Activated naive CD4-positive, alpha-beta T cell treated with Interleukin-2 at 50 U/mL for 16 hours (primary cell): ENCODE results near the gene MBTPS1.

Source experiments
- DNase-seq: peaks from one replicate; pipeline ENCODE4 v3.0.0-alpha.2; 2020

MBTPS1 gene

DNA sequence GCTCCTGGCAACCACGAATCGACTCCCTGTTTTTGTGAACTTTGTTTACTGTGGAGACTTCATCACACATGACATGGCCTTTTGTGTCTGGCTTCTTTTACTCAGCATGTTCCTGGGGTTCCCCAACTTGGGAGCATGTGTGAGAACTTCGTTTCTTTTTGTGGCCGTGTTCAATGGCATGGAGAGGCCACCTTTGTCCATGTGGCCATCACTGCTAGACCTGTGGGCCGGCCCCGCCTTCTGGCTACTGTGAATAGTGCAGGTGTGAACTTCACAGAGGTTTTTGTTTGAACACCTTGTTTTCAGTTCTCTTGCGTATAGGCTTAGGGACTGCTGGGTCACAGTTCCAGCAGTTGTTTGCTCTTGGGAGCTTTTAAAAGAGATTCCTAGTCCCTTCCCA, 68.5 kb downstream of the MBTPS1 start:
- DNase-seq: no peak

DNA sequence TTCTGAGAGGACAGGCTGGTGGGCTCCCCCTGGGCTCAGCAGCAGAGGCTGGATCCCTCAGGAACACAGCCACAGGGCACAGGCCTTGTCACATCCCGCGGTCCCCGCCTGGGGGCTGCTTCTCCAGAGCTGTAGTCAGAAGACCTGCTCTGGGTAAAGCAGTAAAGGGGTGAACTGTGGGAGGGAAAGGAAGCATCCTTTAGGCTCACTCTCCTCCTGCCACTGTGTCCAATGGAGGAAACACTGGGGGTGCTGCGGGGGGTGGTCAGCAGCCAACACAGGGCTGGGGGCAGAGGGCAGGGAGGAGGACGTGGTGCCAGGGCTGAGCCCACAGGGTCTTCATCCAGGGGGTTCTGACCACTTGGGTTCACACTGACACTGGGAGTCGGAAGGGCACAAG, 69.1 kb downstream of the MBTPS1 start:
- DNase-seq: no peak

DNA sequence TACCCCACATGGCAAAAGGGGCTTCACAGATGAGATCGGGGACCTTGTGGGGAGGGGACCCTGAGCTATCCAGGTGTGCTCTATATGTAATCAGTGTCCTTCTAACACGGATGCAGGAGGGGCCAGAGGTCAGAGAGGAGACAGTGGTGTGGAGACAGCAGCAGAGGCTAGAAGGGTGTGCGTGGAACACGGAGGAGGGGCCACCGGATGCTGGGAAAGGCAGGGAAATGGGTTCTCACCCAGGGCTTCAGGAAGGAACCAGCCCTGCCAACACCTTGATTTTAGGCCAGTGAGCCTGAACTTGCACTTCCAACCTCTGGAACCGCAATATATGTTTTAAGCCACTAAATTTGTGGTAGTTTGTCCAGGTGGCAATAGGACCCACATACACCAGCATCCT, 69.5 kb downstream of the MBTPS1 start:
- no peak for DNase-seq

DNA sequence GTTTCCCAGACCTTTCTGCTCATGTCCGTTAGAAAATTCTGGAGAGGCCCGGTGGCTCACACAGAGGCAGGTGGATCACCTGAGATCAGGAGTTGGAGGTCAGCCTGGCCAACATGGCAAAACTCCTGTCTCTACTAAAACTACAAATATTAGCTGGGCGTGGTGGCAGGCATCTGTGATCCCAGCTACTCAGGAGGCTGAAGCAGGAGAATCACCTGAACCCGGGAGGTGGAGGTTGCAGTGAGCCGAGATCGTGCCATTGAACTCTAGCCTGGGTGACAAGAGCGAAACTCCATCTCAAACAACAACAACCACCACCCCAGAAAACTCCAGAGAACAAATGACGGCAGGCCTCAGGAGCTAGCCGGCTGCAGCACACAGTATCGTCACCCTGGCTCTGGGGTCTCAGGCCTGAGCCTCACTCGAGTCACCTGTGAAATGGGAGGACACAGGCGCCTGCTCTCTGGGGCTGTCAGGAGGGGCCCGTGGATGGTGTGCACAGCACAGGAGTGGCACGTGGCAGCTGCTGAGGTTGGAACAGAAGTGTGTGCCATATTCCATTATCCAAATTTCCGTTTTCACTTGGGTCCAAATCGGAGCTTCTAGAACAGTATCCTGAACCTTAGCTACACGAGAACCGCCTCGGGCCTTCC, 70.8 kb downstream of the MBTPS1 start:
- DNase-seq: no peak

DNA sequence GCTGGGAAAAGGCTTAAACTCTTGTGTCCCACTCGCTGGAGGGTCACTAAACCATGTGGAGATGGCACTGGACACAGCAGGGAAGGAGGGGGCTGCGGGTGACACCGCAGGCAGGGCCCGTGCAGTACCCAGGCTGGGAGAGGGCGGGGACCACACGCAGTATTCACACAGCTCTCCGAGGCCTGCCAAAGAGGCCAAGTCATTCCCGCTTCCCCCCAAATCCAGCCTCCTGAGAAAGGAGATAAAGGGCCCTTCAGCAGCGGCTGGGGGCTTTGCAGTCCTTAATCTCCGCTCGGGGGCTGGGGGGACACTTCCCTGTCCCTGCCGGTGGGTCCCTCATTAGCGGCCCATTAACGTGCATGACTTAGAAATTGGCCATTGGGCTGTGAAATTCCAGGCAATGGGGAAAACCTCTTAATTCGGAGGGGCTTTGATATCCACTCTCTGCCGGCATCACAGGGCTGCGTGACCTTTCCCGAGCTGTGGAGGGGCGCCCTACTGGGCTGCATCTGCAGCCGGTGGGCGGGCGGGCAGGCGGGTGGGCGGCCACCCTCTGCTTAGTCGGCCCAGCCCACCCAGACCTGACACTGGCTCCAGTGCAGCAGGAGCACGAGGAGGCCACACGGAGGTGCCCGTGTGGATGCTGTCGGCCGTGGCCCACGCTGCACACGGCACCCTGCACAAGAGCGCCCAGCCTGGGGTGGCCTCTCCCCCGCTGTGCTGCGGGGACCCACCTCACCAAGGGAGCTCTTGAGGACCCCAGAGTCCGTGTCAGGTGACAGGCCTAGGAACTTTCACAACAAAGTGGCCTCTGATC, 71.5 kb downstream of the MBTPS1 start:
- no peak for DNase-seq

DNA sequence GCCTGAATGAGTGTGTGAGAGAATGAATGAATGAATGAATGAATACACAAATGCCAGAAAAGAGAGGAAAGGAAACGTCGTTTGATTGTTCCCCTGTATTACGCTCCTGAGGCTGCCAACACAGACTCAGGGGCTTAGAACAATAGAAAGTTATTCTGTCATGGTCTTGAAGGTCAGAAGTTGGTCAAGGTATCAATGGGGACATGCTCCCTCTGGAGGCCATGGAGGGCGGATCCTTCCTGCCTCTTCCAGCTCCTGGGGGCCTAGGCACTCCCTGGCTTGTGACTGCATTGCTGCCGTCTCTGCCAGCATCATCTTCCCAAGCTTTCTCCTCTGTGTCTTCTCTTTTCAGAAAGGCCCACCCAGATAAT, 72.6 kb downstream of the MBTPS1 start:
- no peak for DNase-seq

DNA sequence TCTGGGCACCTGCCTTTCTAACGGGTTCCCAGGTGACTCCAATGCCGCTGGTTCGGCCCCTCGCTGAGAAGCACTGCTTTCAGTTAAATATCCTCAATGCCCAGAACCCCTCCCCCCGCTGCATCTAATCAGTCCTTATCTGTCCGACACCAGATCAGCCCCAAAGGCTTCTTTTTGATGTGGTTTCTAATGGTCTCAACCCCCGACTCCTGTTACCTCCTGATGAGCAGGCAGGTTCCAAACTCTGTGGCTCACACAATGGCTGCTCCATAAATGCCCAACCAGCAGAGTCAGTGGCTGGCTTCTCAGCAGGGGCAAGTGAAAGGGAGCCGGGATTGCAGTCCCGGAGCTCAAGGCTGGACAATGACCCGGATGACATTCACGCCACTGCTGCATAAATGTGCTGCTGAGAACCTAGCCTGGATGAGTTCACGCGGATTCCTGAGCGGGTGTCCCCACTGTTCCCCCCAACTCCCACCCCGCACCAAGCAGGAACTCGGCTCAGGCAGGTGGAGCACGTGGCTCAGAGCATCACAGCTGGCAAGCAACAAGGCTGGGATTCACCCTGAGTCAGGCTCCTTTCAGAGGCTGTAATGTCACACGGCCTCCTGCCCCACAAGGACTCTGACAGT, 73.1 kb downstream of the MBTPS1 start:
- DNase-seq: no peak

DNA sequence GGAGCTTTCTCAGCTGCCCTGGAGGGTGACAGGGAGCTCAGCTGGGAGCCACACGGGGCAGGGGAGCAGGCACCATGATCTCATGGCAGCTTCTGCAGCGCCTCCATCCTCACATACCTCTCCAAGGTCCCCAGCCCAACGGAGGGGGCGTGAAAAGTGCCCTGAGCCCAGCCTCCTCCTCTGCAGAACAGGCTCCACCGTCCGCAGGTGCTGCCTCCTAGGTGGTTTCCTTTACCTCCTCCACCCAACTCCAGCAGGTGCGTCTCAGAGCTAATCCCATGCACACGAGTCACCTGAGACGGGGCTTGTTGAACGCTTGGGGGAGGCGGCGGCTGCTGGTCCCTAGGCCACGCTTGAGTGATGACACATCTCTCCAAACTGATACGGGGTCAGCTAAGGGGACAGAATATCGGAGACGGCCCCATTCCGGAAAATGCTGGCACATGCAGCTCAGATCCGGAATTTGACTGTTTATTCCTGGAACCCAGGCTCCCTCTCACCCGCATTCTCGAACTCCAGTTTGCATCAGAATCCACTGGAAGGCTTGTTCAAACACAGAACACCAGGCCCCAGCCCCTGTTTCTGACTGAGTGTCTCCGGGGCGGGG, 73.8 kb downstream of the MBTPS1 start:
- DNase-seq: no peak

DNA sequence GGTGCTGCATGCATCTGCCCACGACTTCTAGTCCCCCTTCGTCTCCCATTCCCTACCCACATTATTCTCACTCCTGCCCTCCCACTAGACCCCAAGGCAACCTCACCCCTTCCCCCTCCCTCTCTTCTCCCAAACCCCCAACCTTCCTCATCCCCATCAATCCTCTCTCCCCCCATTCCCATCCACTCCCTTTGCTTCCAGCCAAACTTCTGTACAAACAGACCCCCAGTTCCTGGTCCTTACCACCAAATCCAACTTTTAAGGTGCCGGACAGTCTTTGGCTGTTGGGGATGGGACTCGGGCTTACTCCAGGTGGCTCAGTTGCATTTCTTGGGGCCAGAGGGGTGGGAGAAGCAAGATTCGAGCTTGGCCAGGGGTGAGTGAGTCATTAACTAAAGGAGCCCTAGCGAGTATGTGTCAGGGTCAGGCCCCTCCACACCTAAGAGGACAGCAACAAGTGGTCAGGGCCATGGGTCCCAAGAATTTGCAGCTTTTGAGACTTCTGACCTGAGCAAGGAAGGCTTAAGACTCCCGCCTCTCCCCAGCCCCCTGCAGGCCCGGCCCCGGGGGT, 74.3 kb downstream of the MBTPS1 start, which contains the start of gene SLC38A8:
SLC38A8 (minus strand) TSS at position 488 of the 571 bp plus-strand sequence. CDS start 638 bp downstream, outside the sequence.
- no peak for DNase-seq

DNA sequence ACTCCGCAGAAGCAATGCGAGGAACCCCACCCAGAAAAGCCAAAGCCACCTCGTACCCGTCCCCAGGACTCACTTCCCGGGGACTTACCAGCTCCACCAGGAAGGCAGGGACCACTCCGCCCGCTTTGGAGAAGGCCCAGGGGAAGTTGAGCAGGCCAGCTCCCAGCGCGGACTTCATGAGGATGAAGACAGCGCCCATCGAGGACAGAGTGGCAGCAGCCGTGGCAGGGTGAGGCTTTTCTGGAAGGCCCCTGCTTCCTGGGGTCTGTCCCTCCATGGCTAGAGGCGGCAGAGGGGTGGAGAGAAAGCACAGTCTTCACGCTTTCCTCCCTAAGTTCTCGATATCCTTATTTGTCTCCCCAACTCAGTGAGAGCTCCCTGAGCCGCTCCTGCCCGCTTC, 74.9 kb downstream of the MBTPS1 start:
- DNase-seq: no peak

DNA sequence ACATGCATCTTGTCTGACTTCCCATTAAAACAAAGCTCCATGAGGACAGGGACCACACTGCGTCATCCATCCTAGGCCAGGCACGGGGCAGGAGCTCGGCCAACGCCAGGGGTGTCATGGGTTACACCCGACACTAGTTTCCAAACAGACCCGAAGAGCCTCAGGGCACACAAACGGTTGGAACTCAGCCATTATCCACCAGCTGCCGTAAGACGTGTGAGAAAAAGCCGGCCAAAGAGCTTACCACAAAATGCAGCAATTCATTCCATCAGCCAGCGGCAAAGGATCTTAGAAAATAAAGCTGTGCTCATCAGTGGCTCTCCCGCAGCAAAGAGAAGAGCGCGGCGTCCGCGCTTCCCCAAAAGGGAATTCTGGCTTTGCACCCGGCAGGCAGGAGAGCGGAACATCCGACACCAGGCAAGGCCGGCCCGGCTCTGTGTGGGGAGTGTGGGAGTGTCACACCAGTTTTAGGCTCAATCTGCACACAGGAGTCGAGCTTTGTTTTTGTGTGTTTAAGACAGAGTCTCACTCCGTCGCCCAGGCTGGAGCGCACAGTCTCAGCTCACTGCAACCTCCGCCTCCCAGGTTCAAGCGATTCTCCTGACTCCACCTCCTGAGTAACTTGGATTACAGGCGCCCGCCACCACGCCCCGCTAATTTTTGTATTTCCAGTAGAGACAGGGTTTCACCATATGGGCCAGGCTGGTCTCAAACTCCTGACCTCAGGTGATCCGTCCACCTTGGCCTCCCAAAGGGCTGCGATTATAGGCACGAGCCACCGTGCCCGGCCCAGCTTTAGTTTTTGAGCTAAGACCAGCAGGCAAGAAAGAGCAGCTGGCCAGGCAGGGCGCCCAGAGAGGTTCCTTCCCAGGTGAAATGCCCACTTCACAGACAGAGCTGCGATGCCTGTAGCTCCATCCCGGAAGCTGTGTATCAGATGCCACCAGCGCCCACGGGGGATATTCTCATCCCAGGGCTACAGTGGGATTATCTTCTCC, 75.6 kb downstream of the MBTPS1 start:
- DNase-seq: no peak

DNA sequence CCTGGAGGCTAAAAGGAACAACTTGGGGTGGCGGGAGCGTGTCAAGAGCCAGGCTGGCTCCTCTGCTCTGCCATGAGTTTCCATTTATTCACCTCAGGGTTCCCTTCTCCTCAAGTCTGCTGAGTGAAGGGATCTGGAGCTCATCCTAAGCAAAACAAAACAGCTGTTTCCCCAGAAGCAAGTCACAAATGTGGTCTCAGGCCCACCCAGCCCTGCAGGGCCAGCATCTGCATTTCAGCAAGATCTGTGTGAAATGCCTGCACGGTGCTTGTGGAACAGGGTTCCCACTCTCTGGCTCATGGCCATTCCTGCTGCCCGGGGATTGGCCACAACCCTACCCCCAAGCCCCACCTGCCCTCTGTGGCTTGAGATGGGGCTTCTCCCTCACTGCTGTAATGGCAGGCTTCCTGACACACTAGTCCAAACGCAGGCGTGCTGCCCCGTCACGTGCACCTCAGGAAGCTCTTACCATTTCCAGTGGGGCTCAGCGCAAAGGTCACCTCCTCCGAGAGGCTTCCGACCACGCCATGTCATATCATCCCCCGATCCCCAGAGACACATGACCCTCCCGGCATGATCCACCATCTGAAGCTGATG, 76.4 kb downstream of the MBTPS1 start:
- DNase-seq: no peak

DNA sequence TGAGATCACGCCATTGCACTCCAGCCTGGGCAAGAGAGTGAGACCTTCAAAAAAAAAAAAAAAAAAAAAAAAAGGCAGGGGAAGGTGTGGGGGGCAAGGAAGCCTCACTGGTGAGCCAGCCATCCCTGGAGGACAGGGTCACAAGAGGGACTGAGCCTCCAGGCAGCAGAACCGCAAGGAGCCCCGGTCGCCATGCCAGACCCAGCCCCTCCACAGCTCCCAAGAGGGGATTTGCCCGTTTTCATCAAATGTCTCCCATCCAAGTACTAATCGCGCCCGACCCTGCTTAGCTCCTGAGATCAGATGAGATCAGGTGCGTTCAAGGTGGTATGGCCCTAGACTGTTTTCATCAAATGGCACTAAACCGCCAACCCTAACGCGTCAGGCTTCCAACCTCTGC, 77.0 kb downstream of the MBTPS1 start:
- DNase-seq: no peak

DNA sequence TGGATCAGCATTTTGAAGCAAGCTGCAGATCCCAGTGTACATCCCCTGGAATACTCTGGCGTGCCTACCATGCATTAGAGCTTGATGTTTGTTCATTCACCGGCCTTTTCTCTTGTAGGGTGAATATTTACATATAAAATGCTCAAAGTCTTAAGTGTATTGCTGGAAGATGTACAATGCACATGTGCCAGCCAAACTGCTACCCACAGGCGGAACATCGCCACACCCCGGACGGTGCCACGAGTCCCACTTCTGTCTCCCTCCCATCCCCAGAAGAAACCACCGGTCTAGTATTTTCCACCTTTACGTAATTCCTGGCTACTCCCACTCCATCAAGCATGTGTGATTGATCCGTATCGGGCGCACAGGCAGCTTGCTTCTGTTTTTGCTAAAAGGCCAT, 78.3 kb downstream of the MBTPS1 start:
- no peak for DNase-seq

DNA sequence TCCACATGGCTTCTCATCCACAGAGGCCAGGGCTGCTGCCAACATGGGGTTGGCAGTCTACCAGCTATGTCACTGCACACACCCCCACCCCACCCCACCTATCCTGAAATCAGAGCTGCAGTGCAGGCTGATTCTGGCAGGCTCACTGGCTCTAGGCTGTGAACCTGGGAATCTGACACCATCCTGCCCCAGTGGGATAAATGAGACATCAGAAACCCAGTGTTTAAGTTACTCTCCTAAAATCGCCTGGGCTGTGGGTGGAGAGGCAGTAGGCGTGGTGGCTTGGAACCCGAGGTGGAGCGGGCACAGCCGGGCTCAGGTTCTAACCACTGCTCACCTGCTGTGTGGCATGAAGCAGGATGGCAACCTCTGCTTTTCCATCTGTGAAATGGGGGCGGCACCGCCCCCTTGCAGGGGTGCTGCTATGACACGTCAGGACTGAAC, 79.7 kb downstream of the MBTPS1 start:
- no peak for DNase-seq

DNA sequence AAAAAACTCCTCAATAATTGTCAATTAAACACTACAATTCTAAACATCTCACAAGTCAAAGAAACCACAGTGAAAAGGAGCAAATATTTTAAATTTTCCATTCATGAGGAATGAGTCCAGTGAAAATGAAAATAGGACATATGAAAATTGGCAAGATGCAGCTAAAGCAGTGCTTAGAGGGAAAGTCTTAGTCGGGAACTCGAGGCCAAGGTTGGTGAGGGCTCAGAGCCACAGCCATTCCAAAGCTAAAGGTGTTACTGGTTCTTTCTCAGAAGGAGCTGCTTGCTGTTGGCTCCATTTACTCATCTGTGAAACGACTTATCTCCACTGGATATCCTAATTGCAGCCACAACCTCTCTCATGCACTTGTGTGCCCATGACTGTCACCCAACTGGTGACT, 80.6 kb downstream of the MBTPS1 start:
- DNase-seq: no peak

DNA sequence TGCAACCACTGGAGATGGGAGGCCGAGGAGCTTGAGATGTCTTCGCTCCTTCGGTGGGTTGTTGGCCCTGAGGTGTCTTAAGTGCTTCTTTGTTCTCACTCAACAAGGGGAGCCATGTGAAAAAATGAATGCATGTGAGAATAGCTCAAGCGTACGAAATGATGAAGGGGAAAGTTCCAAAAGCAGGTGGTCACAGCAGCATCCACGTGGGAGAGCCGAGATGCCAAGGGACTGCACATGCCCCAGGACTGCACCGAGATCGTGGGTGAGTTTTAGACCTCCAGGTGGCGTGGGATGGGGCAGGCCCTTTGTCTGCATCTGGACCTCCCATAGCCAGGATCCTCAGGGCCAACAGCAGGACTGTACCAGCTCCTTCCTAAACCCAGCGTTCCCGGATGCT, 82.2 kb downstream of the MBTPS1 start:
- no peak for DNase-seq

DNA sequence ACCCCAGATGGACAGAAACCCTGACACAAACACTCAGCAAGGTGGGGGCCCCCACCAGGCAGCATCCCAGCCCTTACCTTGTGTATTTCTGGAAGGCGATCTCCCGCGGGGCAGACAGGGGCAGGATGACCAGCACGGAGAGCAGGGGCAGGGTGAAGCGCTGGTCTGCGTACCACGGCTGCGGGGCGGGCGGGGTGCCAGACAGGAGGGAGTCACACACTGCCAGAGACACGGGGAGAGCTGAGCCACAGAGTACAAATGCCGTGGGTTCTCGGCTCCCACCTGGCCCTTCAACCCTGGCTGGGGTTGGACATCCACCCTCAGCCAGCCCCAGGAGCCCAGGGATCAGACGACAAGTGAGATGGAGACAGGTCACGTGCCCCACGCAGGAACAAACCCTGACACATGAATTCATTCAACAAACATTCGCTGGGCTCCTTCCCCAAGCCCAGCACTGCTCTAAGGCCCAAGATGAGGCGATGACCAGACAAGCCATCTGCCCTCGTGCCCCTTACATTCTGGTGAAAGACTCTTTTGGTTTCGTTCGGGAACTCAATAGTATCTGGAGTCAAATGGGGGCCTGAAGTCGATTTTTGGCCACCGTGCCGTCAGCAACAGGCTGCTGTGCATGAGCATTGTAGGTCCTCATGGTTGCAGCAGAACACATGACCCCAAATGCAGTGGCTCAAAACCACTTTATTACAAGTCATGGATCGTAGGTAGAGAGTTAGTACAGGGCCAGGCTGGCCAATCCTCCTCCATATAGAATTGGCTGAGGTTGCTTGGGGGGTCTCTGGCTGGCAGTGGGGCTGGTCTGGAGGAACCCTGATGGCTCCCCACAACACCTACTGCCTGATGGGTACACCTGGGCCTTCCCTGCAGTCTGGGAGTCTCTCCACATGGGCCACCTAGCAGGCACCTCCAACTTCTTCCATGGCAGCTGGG, 83.2 kb downstream of the MBTPS1 start:
- DNase-seq: no peak

DNA sequence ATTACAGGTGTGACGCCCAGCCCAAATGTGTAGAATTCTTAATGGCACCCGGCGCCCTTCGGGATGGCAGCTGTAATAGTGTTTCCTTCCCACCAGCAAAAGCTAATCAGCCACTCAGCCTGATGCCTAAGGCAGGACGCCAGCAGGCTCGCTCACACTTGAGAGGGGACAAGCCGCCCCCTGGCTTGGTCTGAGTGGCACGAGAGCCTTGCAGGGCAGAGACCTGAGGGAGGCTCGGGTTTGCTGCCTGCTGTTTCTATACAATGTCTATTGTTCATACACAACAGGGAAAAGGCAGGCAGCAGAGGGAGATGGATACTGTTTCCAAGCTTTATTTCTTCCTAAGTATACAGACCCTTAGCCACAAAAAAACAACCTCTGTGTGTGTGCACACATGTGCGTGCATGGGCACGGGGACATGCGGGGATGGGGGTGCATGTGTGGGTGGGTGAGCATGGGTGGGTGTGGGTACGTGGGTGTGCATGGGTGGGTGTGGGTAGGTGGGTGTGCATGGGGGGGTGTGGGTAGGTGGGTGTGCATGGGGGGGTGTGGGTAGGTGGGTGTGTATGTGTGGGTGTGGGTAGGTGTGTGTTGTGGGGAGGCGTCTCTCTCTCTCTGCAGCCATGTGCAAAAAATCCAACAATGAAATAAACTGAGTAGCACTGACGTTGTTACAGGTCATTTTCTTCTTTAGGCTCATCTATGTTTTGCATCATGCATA, 84.1 kb downstream of the MBTPS1 start:
- DNase-seq: no peak

DNA sequence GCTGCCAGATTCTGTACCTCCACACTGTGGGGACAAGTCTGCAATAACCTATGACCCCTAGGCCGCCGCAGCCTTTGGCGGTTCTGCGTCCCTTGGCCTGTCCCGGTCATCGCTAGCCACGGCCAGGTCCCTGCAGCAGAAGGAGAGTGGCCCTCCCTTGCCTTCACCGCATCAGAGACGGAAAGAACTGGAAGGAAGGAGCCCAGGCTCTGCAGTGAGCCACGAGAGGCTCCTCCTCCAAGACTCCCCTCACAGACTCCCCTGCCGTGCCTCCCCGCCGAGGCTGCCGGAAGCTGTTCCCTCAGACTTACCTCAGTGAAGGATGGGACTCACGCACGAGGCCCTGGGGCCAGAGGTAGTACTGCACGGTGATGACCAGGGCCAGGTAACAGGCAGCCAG, 85.2 kb downstream of the MBTPS1 start:
- DNase-seq: no peak
